Endothelial cell of umbilical vein (primary cell): ENCODE results near the gene HRK.

ENCODE experiments used
- CTCF ChIP-seq, 2 donors: IDR thresholded peaks; 1 replicate in 1 of 2; 2 replicates in 1 of 2; pipeline ENCODE4 v1.5.1; 2011; ENCODE audit warnings: low read length in 2 of 2, mild to moderate bottlenecking in 2 of 2, moderate library complexity in 2 of 2, control low read depth in 1 of 2, inconsistent platforms in 1 of 2, low read depth in 1 of 2; ENCODE audit not compliant: insufficient read depth in 1 of 2; ENCODE audit errors: extremely low read depth in 1 of 2
- EZH2 ChIP-seq: IDR thresholded peaks from 2 replicates; pipeline ENCODE4 v1.6.1; 2012; ENCODE audit warnings: borderline replicate concordance, low read depth, mild to moderate bottlenecking, moderate library complexity, low read length, inconsistent platforms; ENCODE audit not compliant: severe bottlenecking
- POLR2AphosphoS5 ChIP-seq: IDR thresholded peaks from 2 replicates; pipeline ENCODE4 v1.6.1; 2012; ENCODE audit warnings: low read depth, mild to moderate bottlenecking, control low read depth, low read length, moderate library complexity; ENCODE audit not compliant: insufficient read depth

GRCh38 chr12:116928504-116928903 is 47.3 kb upstream of the HRK start:
- TF ChIP-seq CTCF (IDR thresholded peaks at IDR 0.05; ENCODE audit: extremely low read depth in 1 of 2, insufficient read depth in 1 of 2, low read depth in 1 of 2, low read length in 2 of 2) (no peak), EZH2 (no peak), POLR2AphosphoS5 (no peak)
